ENCODE data around the gene NPLOC4.

The NPLOC4 gene

GRCh38 chr17:81564778-81565177 is 72.1 kb downstream of the NPLOC4 start:
- no peak for DNase-seq (ENCODE audit: low read depth)

- no peak for DNase-seq (ENCODE audit: low read depth)
Measured at GRCh38 chr17:81563861-81564586, 72.9 kb downstream of the NPLOC4 start.

GRCh38 chr17:81561494-81561885 is 75.4 kb downstream of the NPLOC4 start:
- no peak for DNase-seq (ENCODE audit: low read depth)

GRCh38 chr17:81558941-81559806 is 77.7 kb downstream of the NPLOC4 start:
- DNase-seq (ENCODE audit: low read depth): no peak

GRCh38 chr17:81558115-81558468 is 78.8 kb downstream of the NPLOC4 start:
- no peak for DNase-seq (ENCODE audit: low read depth)

GRCh38 chr17:81557276-81558114 is 79.4 kb downstream of the NPLOC4 start:
- DNase-seq (ENCODE audit: low read depth): no peak

GRCh38 chr17:81556863-81557262 is 80.0 kb downstream of the NPLOC4 start:
- no peak for DNase-seq (ENCODE audit: low read depth)

- DNase-seq (ENCODE audit: low read depth): no peak
Measured at GRCh38 chr17:81556175-81556691, 80.7 kb downstream of the NPLOC4 start.

- DNase-seq (ENCODE audit: low read depth): no peak
Measured at GRCh38 chr17:81553616-81554181, 83.2 kb downstream of the NPLOC4 start.

GRCh38 chr17:81553018-81553615 is 83.8 kb downstream of the NPLOC4 start:
- DNase-seq (ENCODE audit: low read depth): peak; percentile 65

GRCh38 chr17:81552244-81553017 is 84.5 kb downstream of the NPLOC4 start, which contains the start of gene FAAP100:
Gene FAAP100 (minus strand): TSS chr17:81552353. CDS start chr17:81552330, 23 bp downstream.
- DNase-seq (ENCODE audit: low read depth): peak; percentile 70

GRCh38 chr17:81551458-81552243 is 85.3 kb downstream of the NPLOC4 start:
- DNase-seq (ENCODE audit: low read depth): no peak

GRCh38 chr17:81550830-81551457 is 86.0 kb downstream of the NPLOC4 start:
- DNase-seq (ENCODE audit: low read depth): no peak

GRCh38 chr17:81550285-81550684 is 86.6 kb downstream of the NPLOC4 start:
- DNase-seq (ENCODE audit: low read depth): no peak

GRCh38 chr17:81549826-81550225 is 87.1 kb downstream of the NPLOC4 start:
- no peak for DNase-seq (ENCODE audit: low read depth)

GRCh38 chr17:81549031-81549557 is 87.8 kb downstream of the NPLOC4 start:
- DNase-seq (ENCODE audit: low read depth): no peak

GRCh38 chr17:81547614-81547982 is 89.3 kb downstream of the NPLOC4 start:
- DNase-seq (ENCODE audit: low read depth): no peak

- no peak for DNase-seq (ENCODE audit: low read depth)
Measured at GRCh38 chr17:81546906-81547613, 89.9 kb downstream of the NPLOC4 start.

Measured in T follicular helper cell (primary cell).